HTERT RPE-1 (cell line): ENCODE data around the gene AGAP3.

Source experiments
- in situ Hi-C: fragments of 300-500 bp; cut with MboI; formaldehyde crosslinking; loops from 4 replicates; pipeline ENCODE4 v1.14.3; 2020; ENCODE audit warnings: low sequenced_read_pairs

The AGAP3 gene

GRCh38 chr7:151107882-151108281, 21.6 kb downstream of the AGAP3 start:
- in situ Hi-C loops, result no loop called here

GRCh38 chr7:151109094-151110048, 23.1 kb downstream of the AGAP3 start:
- in situ Hi-C loops, result no loop called here

GRCh38 chr7:151110236-151110940, 24.1 kb downstream of the AGAP3 start:
- in situ Hi-C loops, result no loop called here

- in situ Hi-C loops, result no loop called here
Measured at GRCh38 chr7:151110941-151111645, 24.8 kb downstream of the AGAP3 start.

GRCh38 chr7:151113344-151114150, 27.3 kb downstream of the AGAP3 start:
- in situ Hi-C loops, result no loop called here

- in situ Hi-C loops, result no loop called here
Measured at GRCh38 chr7:151114151-151115090, 28.1 kb downstream of the AGAP3 start.

- in situ Hi-C loops, result no loop called here
Measured at GRCh38 chr7:151115121-151115835, 29.0 kb downstream of the AGAP3 start.

GRCh38 chr7:151115836-151116418, 29.7 kb downstream of the AGAP3 start:
- in situ Hi-C loops, result no loop called here

- in situ Hi-C loops, result no loop called here
Measured at GRCh38 chr7:151116603-151117440, 30.5 kb downstream of the AGAP3 start.

GRCh38 chr7:151117565-151117964, 31.3 kb downstream of the AGAP3 start:
- in situ Hi-C loops, result no loop called here

GRCh38 chr7:151118108-151119054, 32.1 kb downstream of the AGAP3 start:
- in situ Hi-C loops, result no loop called here

GRCh38 chr7:151119055-151119415, 32.8 kb downstream of the AGAP3 start:
- in situ Hi-C loops, result no loop called here

- in situ Hi-C loops, result no loop called here
Measured at GRCh38 chr7:151119902-151120301, 33.6 kb downstream of the AGAP3 start.

GRCh38 chr7:151120896-151121295, 34.6 kb downstream of the AGAP3 start:
- in situ Hi-C loops, result no loop called here

- in situ Hi-C loops, result no loop called here
Measured at GRCh38 chr7:151121380-151122170, 35.3 kb downstream of the AGAP3 start.

GRCh38 chr7:151122276-151122675, 36.0 kb downstream of the AGAP3 start:
- in situ Hi-C loops, result no loop called here
